GM23248 (cell line): Measurements from ENCODE around the gene STK16. TPM values are rescaled to one million over a fixed set of nuclear protein-coding genes. Genes with fewer than 3 reads are reported as not detected.

Experiments
- DNase-seq: peaks from one replicate; pipeline ENCODE4 v3.0.0-alpha.2; 2015
- H2AFZ ChIP-seq: fragments of 200-600 bp; sonication (generic); 2 replicates; pipeline ENCODE4 v1.6.1; 2016; ENCODE audit warnings: antibody characterized with exemption
- H3F3A ChIP-seq: fragments of 200-600 bp; sonication (generic); 2 replicates; pipeline ENCODE4 v1.6.1; 2016; ENCODE audit warnings: mild to moderate bottlenecking, antibody characterized with exemption, mixed run types; ENCODE audit not compliant: insufficient read depth
- H3K27ac ChIP-seq: fragments of 200-600 bp; sonication (generic); 2 replicates; pipeline ENCODE4 v1.5.1; 2016; ENCODE audit warnings: mild to moderate bottlenecking
- H3K27me3 ChIP-seq: fragments of 200-600 bp; sonication (generic); replicated peaks from 2 replicates; pipeline ENCODE4 v1.6.1; 2016; ENCODE audit warnings: mild to moderate bottlenecking; ENCODE audit not compliant: insufficient read depth
- H3K36me3 ChIP-seq: fragments of 200-600 bp; sonication (generic); 2 replicates; pipeline ENCODE4 v1.6.1; 2016; ENCODE audit warnings: low read depth, mild to moderate bottlenecking
- H3K4me1 ChIP-seq: fragments of 200-600 bp; sonication (generic); 2 replicates; pipeline ENCODE4 v1.6.1; 2016; ENCODE audit warnings: mild to moderate bottlenecking; ENCODE audit not compliant: insufficient read depth
- H3K4me2 ChIP-seq: fragments of 200-600 bp; sonication (generic); one replicate; pipeline ENCODE4 v1.6.1; 2016; ENCODE audit warnings: mild to moderate bottlenecking; ENCODE audit not compliant: unreplicated experiment
- H3K4me3 ChIP-seq: fragments of 200-600 bp; sonication (generic); 2 replicates; pipeline ENCODE4 v1.5.1; 2016; ENCODE audit warnings: mild to moderate bottlenecking
- H3K79me2 ChIP-seq: fragments of 200-600 bp; sonication (generic); 2 replicates; pipeline ENCODE4 v1.6.1; 2016; ENCODE audit warnings: mild to moderate bottlenecking; ENCODE audit not compliant: insufficient read depth
- H3K9ac ChIP-seq: fragments of 200-600 bp; sonication (generic); 2 replicates; pipeline ENCODE4 v1.6.1; 2016; ENCODE audit warnings: mild to moderate bottlenecking
- H3K9me2 ChIP-seq: fragments of 200-600 bp; sonication (generic); 2 replicates; pipeline ENCODE4 v1.6.1; 2016; ENCODE audit warnings: mixed run types, mild to moderate bottlenecking, moderate library complexity; ENCODE audit not compliant: insufficient read depth
- H3K9me3 ChIP-seq: fragments of 200-600 bp; sonication (generic); one replicate; pipeline ENCODE4 v1.6.1; 2017; ENCODE audit warnings: low read depth
- H4K20me1 ChIP-seq: fragments of 200-600 bp; sonication (generic); 2 replicates; pipeline ENCODE4 v1.6.0; 2016; ENCODE audit not compliant: insufficient read depth
- EZH2 ChIP-seq: fragments of 200-600 bp; sonication (generic); IDR thresholded peaks from 2 replicates; pipeline ENCODE4 v1.6.1; 2018; ENCODE audit warnings: antibody characterized with exemption, mild to moderate bottlenecking; ENCODE audit not compliant: insufficient read depth, poor library complexity, severe bottlenecking
- EZH2phosphoT487 ChIP-seq: fragments of 200-600 bp; sonication (generic); IDR thresholded peaks from 2 replicates; pipeline ENCODE4 v1.6.1; 2018; ENCODE audit warnings: antibody characterized with exemption, moderate library complexity, mild to moderate bottlenecking, low read depth; ENCODE audit not compliant: insufficient read depth
- WGBS, 2 experiments: methylation state at CpG; one replicate each; pipeline ENCODE4 v1.1.6; 2015 to 2017; ENCODE audit warnings: low lambda C conversion rate in 2 of 2, low coverage in 1 of 2; ENCODE audit errors: missing lambda C conversion rate in 2 of 2; 5-methylcytosine and 5-hydroxymethylcytosine counted together
- in situ Hi-C: fragments of 300-500 bp; cut with MboI; formaldehyde crosslinking; loops from 2 replicates; pipeline ENCODE4 v1.15.0; 2020
- polyA plus RNA-seq: library from polyadenylated mRNA; unstranded; fragments of >200 nt; fragmentation: Nextera tagmentation; extraction: Ambion mirVana; gene quantifications from 2 replicates; pipeline ENCODE4 v1.2.1, GENCODE V29; 2016
- total RNA-seq: library from RNA; depleted of rRNA; stranded (reverse); fragments of >200 nt; shearing (Covaris generic); gene quantifications from 2 replicates; pipeline ENCODE4 v1.2.3, GENCODE V29; 2014

STK16 gene
- total and polyA plus RNA-seq, 2 experiments from 2014 or later = 7.2 to 16.0 TPM

DNA sequence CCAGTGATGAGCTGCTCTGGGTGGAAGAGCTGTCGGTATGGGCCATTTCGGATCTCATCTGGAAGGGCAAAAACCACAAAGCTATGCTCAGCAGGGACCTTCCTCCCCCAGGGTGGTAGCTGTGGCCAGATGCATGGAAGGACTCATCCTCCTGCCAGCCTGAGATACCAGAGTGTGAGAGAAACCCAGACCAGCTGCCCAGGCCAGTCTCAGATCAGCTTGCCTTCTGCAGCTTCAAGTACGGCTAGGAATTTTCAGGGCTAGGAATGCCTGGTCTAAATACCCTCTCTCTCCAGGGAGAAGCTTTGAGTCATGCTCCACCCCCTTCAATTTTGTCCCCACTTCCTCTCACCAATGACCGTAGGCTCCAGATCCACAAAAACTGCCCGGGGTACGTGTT, 6.4 kb downstream of the STK16 start:
- H3K27me3 ChIP-seq = no peaks in the 10 kb centered on the region; the same call in 1 of the 2 replicates
- no peak overlapping the region for H2AFZ ChIP-seq
- peaks cover 46% of the 10 kb centered on the region for H3F3A ChIP-seq
- TF ChIP-seq EZH2phosphoT487 (no peak), EZH2 (no peak)
- H3K4me2 ChIP-seq = no peak overlapping the region
- H4K20me1 ChIP-seq = no peaks in the 10 kb centered on the region
- no peak overlapping the region for H3K9ac ChIP-seq
- no peak overlapping the region for H3K27ac ChIP-seq
- no peak overlapping the region for H3K4me3 ChIP-seq
- H3K9me3 ChIP-seq = no peaks in the 10 kb centered on the region
- peak; percentile 18 for DNase-seq
- H3K36me3 ChIP-seq = no peaks in the 10 kb centered on the region
- no peaks in the 10 kb centered on the region for H3K9me2 ChIP-seq
- in situ Hi-C loops = no loop called here
- H3K79me2 ChIP-seq = peaks cover 9% of the 10 kb centered on the region
- peaks cover 41% of the 10 kb centered on the region for H3K4me1 ChIP-seq
- WGBS, 2 experiments = 84 to 85% methylated on average over 6 of the region's 6 CpGs

DNA sequence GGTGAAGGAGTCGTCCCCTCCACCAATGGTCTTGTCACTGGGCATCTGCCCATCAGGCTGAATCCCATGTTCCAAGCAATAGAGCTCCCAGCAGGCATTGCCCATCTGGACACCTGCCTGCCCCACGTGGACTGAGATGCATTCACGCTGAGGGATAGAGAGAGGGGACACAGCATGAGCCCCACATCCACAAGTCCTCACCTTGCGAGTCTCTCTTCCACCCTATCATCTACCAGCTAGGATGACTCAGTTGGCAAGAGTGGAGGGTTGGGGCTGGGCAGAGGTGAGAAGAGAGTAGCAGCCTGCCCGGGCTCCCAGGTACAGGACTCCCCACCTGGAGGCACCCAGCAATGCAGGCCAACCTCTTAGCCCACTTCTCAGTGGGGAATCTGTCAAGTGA, 6.8 kb downstream of the STK16 start:
- Histone ChIP-seq H3K9me3 (no peaks in the 10 kb centered on the region), H2AFZ (no peak overlapping the region), H3K4me3 (no peak overlapping the region), H3K36me3 (no peaks in the 10 kb centered on the region), H3F3A (peaks cover 46% of the 10 kb centered on the region), H3K27me3 (no peaks in the 10 kb centered on the region; the same call in 1 of the 2 replicates), H4K20me1 (no peaks in the 10 kb centered on the region), H3K4me2 (no peak overlapping the region), H3K9ac (no peak overlapping the region), H3K9me2 (no peaks in the 10 kb centered on the region), H3K79me2 (peaks cover 5% of the 10 kb centered on the region), H3K4me1 (peaks cover 40% of the 10 kb centered on the region), H3K27ac (no peak overlapping the region)
- in situ Hi-C loops = no loop called here
- DNase-seq = peak; percentile 3
- no peak for TF ChIP-seq EZH2
- WGBS, 2 experiments = 56 to 65% methylated on average over 5 of the region's 5 CpGs

DNA sequence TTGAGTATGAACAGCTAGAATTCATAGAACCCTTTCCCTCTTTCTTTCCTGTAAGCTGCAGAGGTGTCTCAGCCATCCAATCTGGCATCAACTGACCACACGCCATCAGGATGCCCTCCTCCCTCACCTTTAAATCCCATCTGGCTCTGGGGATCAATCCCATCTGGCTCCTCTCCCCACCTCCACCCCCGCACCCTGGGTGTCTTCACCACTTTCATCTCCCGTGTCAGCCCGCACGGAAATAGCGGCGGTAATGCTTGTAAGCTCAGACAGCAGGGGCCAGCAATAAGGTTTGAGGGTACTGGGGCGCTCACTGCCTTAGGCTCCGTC, 7.3 kb downstream of the STK16 start:
- WGBS, 2 experiments = 13 to 15% methylated on average over 9 of the region's 9 CpGs
- H3K4me3 ChIP-seq = peak overlapping the region; percentile 78
- in situ Hi-C loops = no loop called here
- H3K27ac ChIP-seq = no peak overlapping the region
- TF ChIP-seq EZH2phosphoT487 (no peak), EZH2 (no peak)
- H3F3A ChIP-seq = peaks cover 44% of the 10 kb centered on the region
- no peaks in the 10 kb centered on the region; the same call in 1 of the 2 replicates for H3K27me3 ChIP-seq
- H3K4me2 ChIP-seq = peak overlapping the region; percentile 86
- H3K9me2 ChIP-seq = no peaks in the 10 kb centered on the region
- 0 out of 2 replicates have a peak, but pooled peaks cover 2% of the 10 kb centered on the region for H3K79me2 ChIP-seq
- no peaks in the 10 kb centered on the region for H3K9me3 ChIP-seq
- H4K20me1 ChIP-seq = no peaks in the 10 kb centered on the region
- DNase-seq = peak; percentile 52
- H3K9ac ChIP-seq = peak overlapping the region; percentile 62
- no peaks in the 10 kb centered on the region for H3K36me3 ChIP-seq
- H2AFZ ChIP-seq = peak overlapping the region; percentile 76
- peaks cover 40% of the 10 kb centered on the region for H3K4me1 ChIP-seq

GRCh38 chr2:219252900-219253752, 7.8 kb downstream of the STK16 start, which contains the start of gene TUBA4B:
Gene TUBA4B, plus strand, starts transcription at chr2:219253243. Its CDS starts 165 bp downstream, at chr2:219253408.
- Histone ChIP-seq H4K20me1 (no peaks in the 10 kb centered on the region), H3K9ac (peak within 1 kb of the TSS; percentile 62), H3K36me3 (no peaks in the 10 kb centered on the region), H3K27ac (no peak within 1 kb of the TSS), H3K4me3 (peak within 1 kb of the TSS; percentile 78), H2AFZ (peak within 1 kb of the TSS; percentile 76), H3K27me3 (no peaks in the 10 kb centered on the region; the same call in 1 of the 2 replicates), H3K9me2 (no peaks in the 10 kb centered on the region), H3K4me1 (peaks cover 40% of the 10 kb centered on the region), H3K9me3 (no peaks in the 10 kb centered on the region), H3F3A (peaks cover 38% of the 10 kb centered on the region), H3K4me2 (peak within 1 kb of the TSS; percentile 86), H3K79me2 (no peaks in the 10 kb centered on the region)
- DNase-seq = peak; percentile 70
- TF ChIP-seq EZH2 (no peak), EZH2phosphoT487 (no peak)
- in situ Hi-C loops = no loop called here
- WGBS, 2 experiments = 6 to 8% methylated on average over 42 to 49 of the region's 49 CpGs
